Liver (tissue), 9 donors: ENCODE measurements around the gene IFNA7. TPM values are rescaled to one million over a fixed set of nuclear protein-coding genes. Genes with fewer than 3 reads are reported as not detected.

Experiments
- DNase-seq: peaks from one replicate; pipeline ENCODE4 v3.0.0-alpha.2; 2017; ENCODE audit warnings: low spot score
- H3K27ac ChIP-seq, 2 donors: one replicate each; pipeline ENCODE4 v1.7.0; 2013; ENCODE audit warnings: inconsistent platforms in 2 of 2, low read length in 2 of 2, control low read depth in 1 of 2, low read depth in 1 of 2, mild to moderate bottlenecking in 1 of 2
- H3K27me3 ChIP-seq, 4 donors: one replicate each; pipeline versions ENCODE4 v1.6.1 to v1.7.0; 2013; ENCODE audit warnings: low read length in 3 of 4, inconsistent platforms in 1 of 4, mild to moderate bottlenecking in 1 of 4, moderate library complexity in 1 of 4; ENCODE audit not compliant: control insufficient read depth in 4 of 4, insufficient read depth in 4 of 4
- H3K36me3 ChIP-seq, 4 donors: one replicate each; pipeline versions ENCODE4 v1.6.1 to v1.7.0; 2013; ENCODE audit warnings: low read length in 3 of 4, mild to moderate bottlenecking in 3 of 4, low read depth in 1 of 4, moderate library complexity in 1 of 4; ENCODE audit not compliant: control insufficient read depth in 4 of 4, insufficient read depth in 3 of 4
- H3K4me1 ChIP-seq, 4 donors: one replicate each; pipeline versions ENCODE4 v1.6.1 to v1.7.0; 2013; ENCODE audit warnings: low read length in 3 of 4, mild to moderate bottlenecking in 3 of 4, moderate library complexity in 1 of 4; ENCODE audit not compliant: control insufficient read depth in 4 of 4, insufficient read depth in 4 of 4
- H3K4me3 ChIP-seq, 3 donors: one replicate each; pipeline versions ENCODE4 v1.6.1 to v1.7.0; 2013; ENCODE audit warnings: low read length in 3 of 3, control low read depth in 1 of 3, low read depth in 1 of 3, mild to moderate bottlenecking in 1 of 3
- H3K9ac ChIP-seq, 2 donors: one replicate each; pipeline ENCODE4 v1.7.0; 2013; ENCODE audit warnings: low read length in 2 of 2, mild to moderate bottlenecking in 2 of 2, moderate library complexity in 2 of 2, control low read depth in 1 of 2, low read depth in 1 of 2
- H3K9me3 ChIP-seq, 4 donors: one replicate each; pipeline versions ENCODE4 v1.6.1 to v1.7.0; 2013; ENCODE audit warnings: low read length in 3 of 4; ENCODE audit not compliant: control insufficient read depth in 4 of 4
- EGR1 ChIP-seq, 2 donors: IDR thresholded peaks; 2 replicates each; pipeline ENCODE4 v1.6.1; 2016 to 2018; ENCODE audit warnings: antibody characterized with exemption in 2 of 2, low read depth in 2 of 2
- FOXA2 ChIP-seq: IDR thresholded peaks from 2 replicates; pipeline ENCODE4 v1.6.1; 2016; ENCODE audit warnings: antibody characterized with exemption
- GABPA ChIP-seq, 2 donors: IDR thresholded peaks in 1 of 2; conservative IDR thresholded peaks in 1 of 2; 2 replicates each; pipeline ENCODE4 v1.6.1; 2016; ENCODE audit warnings: antibody characterized with exemption in 2 of 2, mild to moderate bottlenecking in 1 of 2, moderate library complexity in 1 of 2
- HNF4G ChIP-seq: IDR thresholded peaks from 2 replicates; pipeline ENCODE4 v1.6.1; 2016; ENCODE audit warnings: antibody characterized with exemption
- JUND ChIP-seq, 2 donors: IDR thresholded peaks; 2 replicates each; pipeline ENCODE4 v1.6.1; 2016; ENCODE audit warnings: antibody characterized with exemption in 2 of 2
- MAX ChIP-seq: IDR thresholded peaks from 2 replicates; pipeline ENCODE4 v1.6.1; 2016; ENCODE audit warnings: antibody characterized with exemption
- NR2F2 ChIP-seq: IDR thresholded peaks from 2 replicates; pipeline ENCODE4 v1.6.1; 2016; ENCODE audit warnings: antibody characterized with exemption
- RAD21 ChIP-seq, 2 donors: IDR thresholded peaks; 2 replicates each; pipeline ENCODE4 v1.6.1; 2016; ENCODE audit warnings: antibody characterized with exemption in 2 of 2, mild to moderate bottlenecking in 2 of 2
- REST ChIP-seq: IDR thresholded peaks from 2 replicates; pipeline ENCODE4 v1.6.1; 2016; ENCODE audit warnings: antibody characterized with exemption, mild to moderate bottlenecking
- SP1 ChIP-seq: IDR thresholded peaks from 2 replicates; pipeline ENCODE4 v1.6.1; 2018; ENCODE audit warnings: antibody characterized with exemption, mild to moderate bottlenecking
- TAF1 ChIP-seq: conservative IDR thresholded peaks from 2 replicates; pipeline ENCODE4 v1.6.1; 2016; ENCODE audit warnings: antibody characterized with exemption, mild to moderate bottlenecking
- YY1 ChIP-seq: IDR thresholded peaks from 2 replicates; pipeline ENCODE4 v1.6.1; 2016; ENCODE audit warnings: antibody characterized with exemption, mild to moderate bottlenecking
- WGBS: extraction: QIAGEN DNeasy Blood & Tissue Kit; methylation state at CpG from one replicate; pipeline ENCODE4 v1.1.7; 2013; 5-methylcytosine and 5-hydroxymethylcytosine counted together
- polyA plus RNA-seq, 2 donors: library from polyadenylated mRNA; stranded (reverse) in 1 of 2; unstranded in 1 of 2; fragments of 200-250 nt in 1 of 2; fragments of >200 nt in 1 of 2; fragmentation: Nextera tagmentation in 1 of 2; extraction: Ambion mirVana in 1 of 2; gene quantifications; one replicate each; pipeline versions ENCODE4 v1.2.1 to v1.2.3, GENCODE V29; 2013 to 2015
- total RNA-seq, 2 donors: library from RNA; depleted of rRNA; stranded (reverse); fragments of >200 nt; gene quantifications; one replicate each; pipeline ENCODE4 v1.2.3, GENCODE V29; 2014
- TF ChIP-seq, protein P1 (sequence below): fragments of 150-350 bp; IDR thresholded peaks from 2 replicates; pipeline ENCODE4 v1.5.1; 2017; ENCODE audit warnings: improper control_type of control experiment, low read depth, low read length; ENCODE audit not compliant: missing input control
- TF ChIP-seq, protein P2 (sequence below): IDR thresholded peaks from 2 replicates; pipeline ENCODE4 v1.6.1; 2016; ENCODE audit warnings: antibody characterized with exemption
- donor health status: healthy.
- donor health status: healthy.
- donor health status: healthy.
- donor health status: healthy.
- donor health status: healthy.

IFNA7 gene
- total and polyA plus RNA-seq, 4 donors: not detected

DNA sequence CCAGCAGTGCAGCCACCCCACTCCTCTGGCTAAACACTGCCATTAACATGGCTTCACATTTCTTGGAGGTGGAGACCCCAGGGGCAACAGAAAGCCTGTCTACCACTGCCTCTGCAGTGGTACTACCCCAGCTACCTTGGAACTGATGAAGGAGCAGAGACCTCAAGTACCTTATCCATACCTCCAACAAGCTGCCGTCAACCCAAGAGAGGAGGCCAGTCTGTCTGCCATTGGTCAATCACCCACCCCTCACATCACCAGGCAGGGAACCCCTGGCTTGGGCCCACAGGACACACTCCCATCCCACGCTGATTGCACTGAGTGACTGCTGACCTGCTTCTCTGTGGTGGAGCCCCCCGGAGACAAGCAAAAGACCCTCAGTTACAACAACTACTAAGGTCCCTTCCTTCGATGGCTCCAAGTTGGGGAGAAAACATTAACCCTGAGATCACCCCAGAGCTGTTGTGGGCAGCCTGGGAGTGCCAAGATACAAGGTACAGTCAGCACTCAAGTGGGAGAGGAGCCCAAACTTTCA lies 32.2 kb upstream of the IFNA7 start:
- DNase-seq: no peak
- Histone ChIP-seq H3K27me3 (no peaks in the 10 kb centered on the region), H3K9me3 (no peaks in the 10 kb centered on the region), H3K27ac (no peak overlapping the region), H3K4me3 (no peak overlapping the region), H3K4me1 (no peaks in the 10 kb centered on the region), H3K36me3 (no peaks in the 10 kb centered on the region), H3K9ac (no peak overlapping the region)
- 87% methylated on average over 4 of the region's 4 CpGs for WGBS
- TF ChIP-seq EGR1 (IDR thresholded peaks at IDR 0.05; ENCODE audit: low read depth in 2 of 2) (no peak), GABPA (IDR thresholded peaks at IDR 0.05 in 1 of 2, conservative IDR thresholded peaks at IDR 0.05 in 1 of 2) (no peak), NR2F2 (no peak), FOXA2 (no peak), HNF4G (no peak), TAF1 (no peak), MAX (no peak), REST (no peak), SP1 (no peak), YY1 (no peak)
- TF ChIP-seq, protein P1, sequence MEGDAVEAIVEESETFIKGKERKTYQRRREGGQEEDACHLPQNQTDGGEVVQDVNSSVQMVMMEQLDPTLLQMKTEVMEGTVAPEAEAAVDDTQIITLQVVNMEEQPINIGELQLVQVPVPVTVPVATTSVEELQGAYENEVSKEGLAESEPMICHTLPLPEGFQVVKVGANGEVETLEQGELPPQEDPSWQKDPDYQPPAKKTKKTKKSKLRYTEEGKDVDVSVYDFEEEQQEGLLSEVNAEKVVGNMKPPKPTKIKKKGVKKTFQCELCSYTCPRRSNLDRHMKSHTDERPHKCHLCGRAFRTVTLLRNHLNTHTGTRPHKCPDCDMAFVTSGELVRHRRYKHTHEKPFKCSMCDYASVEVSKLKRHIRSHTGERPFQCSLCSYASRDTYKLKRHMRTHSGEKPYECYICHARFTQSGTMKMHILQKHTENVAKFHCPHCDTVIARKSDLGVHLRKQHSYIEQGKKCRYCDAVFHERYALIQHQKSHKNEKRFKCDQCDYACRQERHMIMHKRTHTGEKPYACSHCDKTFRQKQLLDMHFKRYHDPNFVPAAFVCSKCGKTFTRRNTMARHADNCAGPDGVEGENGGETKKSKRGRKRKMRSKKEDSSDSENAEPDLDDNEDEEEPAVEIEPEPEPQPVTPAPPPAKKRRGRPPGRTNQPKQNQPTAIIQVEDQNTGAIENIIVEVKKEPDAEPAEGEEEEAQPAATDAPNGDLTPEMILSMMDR: no peak
- TF ChIP-seq, protein P2, sequence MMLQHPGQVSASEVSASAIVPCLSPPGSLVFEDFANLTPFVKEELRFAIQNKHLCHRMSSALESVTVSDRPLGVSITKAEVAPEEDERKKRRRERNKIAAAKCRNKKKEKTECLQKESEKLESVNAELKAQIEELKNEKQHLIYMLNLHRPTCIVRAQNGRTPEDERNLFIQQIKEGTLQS: no peak

DNA sequence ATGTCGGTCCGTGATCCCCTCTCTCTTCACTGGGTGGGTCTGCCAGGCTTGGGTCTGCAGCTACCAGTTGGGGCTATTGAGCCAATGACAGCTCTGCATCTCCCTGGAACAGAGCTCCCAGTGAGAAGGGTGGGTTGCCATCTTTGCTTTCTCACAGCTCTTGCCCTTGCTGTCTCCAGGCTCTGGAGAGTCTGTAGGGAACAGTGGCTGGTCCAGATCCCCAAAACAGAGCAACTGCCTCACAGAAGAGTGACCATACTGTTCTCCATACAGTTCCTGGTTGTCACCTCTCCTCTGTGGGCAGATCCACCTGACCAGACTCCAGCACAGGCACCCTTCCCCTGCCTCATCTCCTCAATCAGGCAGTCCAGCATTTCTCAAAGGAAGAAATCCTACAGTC lies 31.3 kb upstream of the IFNA7 start:
- H3K9me3 ChIP-seq: no peaks in the 10 kb centered on the region
- H3K27me3 ChIP-seq: no peaks in the 10 kb centered on the region
- DNase-seq: no peak
- no peak overlapping the region for H3K27ac ChIP-seq
- TF ChIP-seq JUND (IDR thresholded peaks at IDR 0.05): no peak
- TF ChIP-seq FOXA2: no peak
- no peak for TF ChIP-seq RAD21 (IDR thresholded peaks at IDR 0.05)
- no peaks in the 10 kb centered on the region for H3K4me1 ChIP-seq
- no peak overlapping the region for H3K4me3 ChIP-seq
- H3K36me3 ChIP-seq: no peaks in the 10 kb centered on the region
- 89% methylated on average over 2 of the region's 2 CpGs for WGBS
- H3K9ac ChIP-seq: no peak overlapping the region
